CD4-positive, alpha-beta T cell treated with Interleukin-12 subunit alpha and Interleukin-12 subunit beta, for 1 hour (primary cell): ENCODE measurements around the gene LPAR2.
"Not testable (repeated sequence)": the region's sequence is repeated elsewhere in the genome, so short reads cannot be mapped to it uniquely, and the experiment has no call there.

ENCODE experiments used
- DNase-seq: peaks from one replicate; pipeline ENCODE4 v3.0.0-alpha.2; 2020

The LPAR2 gene

DNA sequence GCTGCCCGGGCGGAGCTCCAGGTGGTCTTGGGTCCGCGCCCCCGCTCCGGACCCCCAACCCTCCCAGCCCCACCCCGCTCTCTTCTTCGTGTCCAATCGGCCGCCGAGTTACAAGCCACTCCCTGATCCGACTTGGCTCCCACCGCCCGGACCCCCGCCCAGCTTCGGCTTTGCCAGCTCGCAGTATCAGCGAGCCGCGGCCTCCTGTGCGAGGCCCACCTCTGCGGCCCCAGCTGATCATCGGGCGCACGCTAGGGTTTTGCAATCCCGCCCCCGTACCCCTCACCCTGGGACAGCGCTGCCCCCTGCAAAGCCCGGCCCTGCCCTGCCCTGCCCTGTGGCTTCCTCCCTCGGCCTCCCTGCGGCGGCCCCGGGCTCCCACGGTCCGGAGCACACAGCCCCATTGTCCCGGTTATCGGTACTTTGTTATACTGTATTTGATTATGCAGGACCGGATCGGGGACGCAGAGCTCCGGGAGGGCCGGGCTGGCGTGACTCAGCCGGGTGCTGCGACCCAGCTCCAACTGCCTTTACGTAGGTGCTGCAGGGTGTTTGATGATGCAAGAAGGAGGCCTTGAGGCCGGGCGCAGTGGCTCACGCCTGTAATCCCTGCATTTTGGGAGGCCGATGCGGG, 598 bp upstream of the LPAR2 start:
- DNase-seq: peak; percentile 39

GRCh38 chr19:19626516-19627472, 1.2 kb downstream of the LPAR2 start:
- no peak for DNase-seq

- no peak for DNase-seq
Observed at GRCh38 chr19:19624032-19624570, 3.9 kb downstream of the LPAR2 start.

- no peak for DNase-seq
Observed at GRCh38 chr19:19623383-19623782, 4.6 kb downstream of the LPAR2 start.

DNA sequence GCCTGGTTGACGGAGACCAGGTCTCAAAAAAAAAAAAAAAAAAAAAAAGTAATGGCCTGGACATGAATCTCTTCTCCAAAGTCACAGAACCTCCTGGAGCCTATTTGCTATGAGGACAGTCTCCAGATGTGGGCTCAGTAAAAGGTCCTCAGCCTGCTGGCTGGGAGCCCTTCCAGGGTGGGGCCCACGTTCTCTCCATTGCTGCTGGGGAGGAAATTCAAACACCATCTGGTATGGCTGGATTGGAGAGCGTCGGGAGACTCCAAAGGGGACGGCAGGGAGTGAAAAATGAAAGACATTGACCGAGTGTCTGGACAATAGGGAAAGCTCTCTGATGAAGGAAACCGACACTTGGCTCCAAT, 8.2 kb downstream of the LPAR2 start:
- DNase-seq: no peak

GRCh38 chr19:19619181-19619848, 8.7 kb downstream of the LPAR2 start:
- DNase-seq: no peak

DNA sequence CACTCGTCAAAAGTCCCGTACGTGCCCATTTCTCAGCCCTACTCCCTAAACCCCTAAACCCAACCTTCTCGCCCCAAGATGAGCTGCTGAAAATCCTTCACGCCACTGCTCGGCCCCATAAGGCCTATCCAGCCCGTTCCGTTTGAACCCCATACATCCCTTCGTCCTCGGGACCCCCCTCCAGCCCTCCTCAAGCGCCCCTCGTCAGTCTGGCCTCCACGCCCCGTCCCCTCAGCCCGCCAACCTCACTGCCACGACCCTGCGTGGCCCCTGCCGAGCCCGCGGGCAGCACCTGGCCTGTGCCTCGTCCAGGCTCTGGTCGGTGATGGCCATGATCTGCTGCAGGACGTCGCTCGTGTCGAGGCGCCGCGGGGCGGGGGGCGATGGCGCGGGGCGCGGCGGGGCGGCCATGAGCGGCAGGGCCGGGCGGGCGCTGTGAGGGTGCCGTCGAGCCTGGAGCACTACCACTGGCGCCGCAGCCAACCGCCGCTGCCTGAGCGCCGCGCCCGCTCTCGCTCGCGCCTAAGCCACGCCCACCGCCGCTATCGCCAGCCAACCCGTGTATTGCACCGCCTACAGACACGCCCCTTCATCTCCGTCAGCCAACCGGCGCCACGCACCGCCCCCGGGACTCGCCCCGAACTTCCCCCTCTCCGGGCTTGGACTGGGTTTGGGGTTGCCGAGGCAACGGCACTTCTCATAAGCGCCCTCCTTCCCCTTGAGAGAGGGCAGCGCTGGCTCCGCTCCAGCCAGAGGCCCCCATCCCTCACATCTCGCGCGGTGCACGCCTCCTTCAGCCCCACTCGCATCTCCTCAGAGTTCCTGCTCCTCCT, 9.6 kb downstream of the LPAR2 start, which contains the start of gene PBX4:
PBX4 (minus strand) TSS at position 469 of the 833 bp plus-strand sequence; CDS start at position 411, 58 bp downstream.
- peak; percentile 100 for DNase-seq

DNA sequence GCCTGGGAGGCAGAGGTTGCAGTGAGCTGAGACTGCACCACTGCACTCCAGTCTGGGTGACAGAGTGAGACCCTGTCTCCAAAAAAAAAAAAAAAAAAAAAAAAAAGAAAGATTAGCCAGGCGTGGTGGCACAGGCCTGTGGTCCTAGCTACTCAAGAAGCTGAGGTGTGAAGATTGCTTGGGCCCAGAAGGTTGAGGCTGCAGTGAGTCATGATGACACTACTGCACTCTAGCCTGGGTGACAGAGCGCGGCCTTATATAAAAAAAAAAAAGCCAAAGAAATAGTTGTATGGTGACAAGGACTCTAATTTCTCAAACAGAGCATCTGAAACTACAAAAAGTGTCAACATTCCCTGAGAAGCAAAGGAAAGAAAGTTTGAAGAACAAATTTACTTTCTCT, 12.9 kb downstream of the LPAR2 start:
- peak; percentile 70 for DNase-seq

DNA sequence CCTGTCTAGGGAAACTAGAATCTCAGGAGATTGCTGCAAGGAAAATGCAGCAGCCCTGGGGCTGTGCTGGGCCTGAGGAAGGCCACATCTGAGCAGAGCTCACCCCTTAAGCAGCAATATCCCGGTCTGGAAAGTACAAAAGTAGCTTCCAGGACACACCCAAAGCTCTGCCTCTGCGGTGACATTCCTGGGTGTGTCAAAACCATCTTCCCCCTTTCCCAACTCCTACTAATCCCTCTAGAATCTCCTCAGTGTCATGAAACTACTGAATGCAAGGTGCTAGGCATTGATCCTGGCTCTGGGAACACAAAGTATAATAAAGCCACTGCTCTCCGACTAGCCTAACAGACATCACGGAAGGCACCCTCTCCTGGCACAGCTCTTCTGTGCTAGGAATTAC, 14.5 kb downstream of the LPAR2 start:
- no peak for DNase-seq

DNA sequence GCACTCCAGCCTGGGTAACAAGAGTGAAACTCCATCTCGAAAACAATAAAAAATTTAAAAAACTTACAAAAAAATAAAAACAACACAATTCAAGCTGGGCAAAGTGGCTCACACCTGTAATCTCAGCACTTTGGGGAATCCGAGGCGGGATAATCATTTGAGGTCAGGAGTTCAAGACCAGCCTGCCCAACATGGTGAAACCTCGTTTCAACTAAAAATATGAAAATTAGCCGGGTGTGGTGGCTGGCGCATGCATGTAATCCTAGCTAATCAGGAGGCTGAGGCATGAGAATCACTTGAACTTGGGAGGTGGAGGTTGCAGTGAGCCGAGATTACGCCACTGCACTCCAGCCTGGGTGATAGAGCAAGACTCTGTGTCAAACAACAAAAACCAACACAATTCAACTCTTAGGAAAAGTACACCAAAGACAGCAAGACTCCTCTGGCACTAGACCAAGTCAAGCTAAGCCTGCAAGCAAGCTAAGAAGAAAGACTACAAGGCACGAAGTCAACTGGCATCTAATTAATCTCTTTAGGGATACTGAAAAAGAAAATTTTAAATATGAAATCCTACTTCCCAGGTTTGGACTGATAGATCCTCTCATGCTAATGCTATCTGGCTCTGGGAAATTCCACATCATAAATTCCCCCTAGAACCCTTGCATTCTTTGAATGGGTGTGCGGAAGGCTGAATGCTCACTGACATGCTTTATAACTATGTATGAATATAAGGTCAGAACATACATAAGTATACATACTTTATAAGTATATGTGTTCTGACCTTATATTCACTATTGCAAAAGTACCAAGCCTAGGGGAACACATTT, 17.4 kb downstream of the LPAR2 start:
- no peak for DNase-seq

DNA sequence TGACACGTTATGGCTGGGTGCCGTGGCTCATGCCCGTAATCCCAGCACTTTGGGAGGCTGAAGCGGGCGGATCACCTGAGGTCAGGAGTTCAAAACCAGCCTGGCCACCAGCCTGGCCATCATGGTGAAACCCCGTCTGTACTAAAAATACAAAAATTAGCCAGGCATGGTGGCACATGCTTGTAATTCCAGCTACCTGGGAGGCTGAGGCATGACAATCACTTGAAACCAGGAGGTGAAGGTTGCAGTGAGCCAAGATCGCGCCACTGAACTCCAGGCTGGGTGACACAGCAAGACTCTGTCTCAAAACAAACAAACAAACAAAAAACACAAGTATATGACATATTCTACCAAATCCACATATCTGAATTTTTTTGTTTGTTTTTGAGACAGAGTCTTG, 21.3 kb downstream of the LPAR2 start:
- DNase-seq: not testable (repeated sequence)

- peak; percentile 78 for DNase-seq
Observed at GRCh38 chr19:19606021-19606420, 22.0 kb downstream of the LPAR2 start.

- no peak for DNase-seq
Observed at GRCh38 chr19:19602713-19603324, 25.2 kb downstream of the LPAR2 start.

GRCh38 chr19:19602136-19602712, 25.8 kb downstream of the LPAR2 start:
- DNase-seq: peak; percentile 75

DNA sequence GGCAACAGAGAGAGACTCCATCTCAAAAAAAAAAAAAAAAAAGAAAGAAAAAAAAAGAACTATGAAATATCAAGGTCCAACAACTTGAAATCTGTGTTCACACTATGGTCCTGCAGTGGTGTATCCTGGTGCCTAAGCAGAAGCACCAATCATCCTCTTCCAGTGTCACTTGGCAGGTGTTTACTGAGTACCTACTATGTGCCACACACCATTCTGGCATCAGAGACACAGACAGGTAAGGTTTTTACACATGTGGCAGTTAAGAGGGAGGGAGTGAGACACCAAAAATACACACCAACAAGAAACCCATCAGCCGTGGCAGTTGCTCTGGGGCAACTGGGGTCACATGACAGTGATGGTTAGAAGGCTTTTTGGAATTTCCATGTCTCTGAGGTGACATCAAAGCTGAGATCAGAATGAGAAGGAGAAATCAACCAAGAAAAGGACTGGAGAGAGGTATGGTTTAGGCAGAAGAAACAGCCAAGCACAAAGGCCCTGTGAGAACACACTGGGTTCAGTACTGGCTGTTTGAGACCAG, 27.2 kb downstream of the LPAR2 start:
- peak; percentile 48 for DNase-seq

DNA sequence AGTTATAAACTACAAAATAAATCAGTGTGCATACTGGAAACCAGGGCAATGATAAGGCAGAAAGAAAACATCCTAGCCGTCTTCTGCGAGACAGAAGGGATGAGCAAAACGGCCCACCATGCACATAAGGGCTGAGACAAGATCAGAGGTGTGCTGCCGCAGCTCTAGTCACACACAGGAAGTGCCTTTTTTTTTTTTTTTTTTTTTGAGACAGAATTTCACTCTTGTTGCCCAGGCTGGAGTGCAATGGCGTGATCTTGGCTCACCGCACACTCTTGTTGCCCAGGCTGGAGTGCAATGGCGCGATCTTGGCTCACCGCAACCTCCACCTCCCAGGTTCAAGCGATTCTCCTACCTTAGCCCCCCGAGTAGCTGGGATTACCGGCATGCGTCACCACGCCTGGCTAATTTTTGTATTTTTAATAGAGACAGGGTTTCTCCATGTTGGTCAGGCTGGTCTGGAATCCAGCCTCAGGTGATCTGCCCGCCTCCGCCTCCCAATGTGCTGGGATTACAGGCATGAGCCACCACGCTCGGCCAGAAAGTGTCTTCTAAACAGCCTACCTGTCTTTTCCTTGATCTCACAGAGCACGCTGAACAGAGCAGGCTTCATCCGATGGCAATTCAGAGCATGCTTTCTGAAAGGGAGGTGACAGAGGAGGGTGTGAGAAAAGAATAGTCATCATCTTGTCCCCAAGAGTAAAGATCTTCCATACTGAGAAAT, 29.1 kb downstream of the LPAR2 start:
- DNase-seq: peak; percentile 82

DNA sequence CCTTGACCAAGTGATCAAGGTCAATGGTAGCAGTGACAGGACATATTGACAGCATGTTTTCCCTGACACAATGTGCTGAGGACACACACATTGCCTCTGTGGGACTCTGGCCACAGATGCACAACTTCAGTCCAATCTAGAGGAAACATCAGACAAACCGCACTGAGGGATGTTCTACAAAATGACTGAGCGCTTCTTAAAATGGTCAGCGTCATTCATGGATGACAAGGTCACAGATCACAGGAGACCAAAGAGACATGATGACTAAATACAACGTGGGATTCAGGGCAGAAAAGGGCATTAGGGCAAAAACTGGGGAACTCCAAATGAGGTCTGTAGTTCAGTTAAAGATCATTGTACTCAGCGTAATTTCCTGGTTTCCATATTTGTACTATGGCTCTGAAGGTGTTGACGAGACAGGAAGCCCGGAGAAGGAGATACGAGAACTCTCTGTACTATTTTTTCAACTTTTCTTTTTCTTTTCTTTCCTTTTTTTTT, 30.2 kb downstream of the LPAR2 start:
- peak; percentile 90 for DNase-seq

- DNase-seq: no peak
Observed at GRCh38 chr19:19595171-19595701, 32.8 kb downstream of the LPAR2 start.

GRCh38 chr19:19594381-19594780, 33.6 kb downstream of the LPAR2 start:
- no peak for DNase-seq
